ENCODE results near the gene PRMT1.

- TF ChIP-seq, protein P1, sequence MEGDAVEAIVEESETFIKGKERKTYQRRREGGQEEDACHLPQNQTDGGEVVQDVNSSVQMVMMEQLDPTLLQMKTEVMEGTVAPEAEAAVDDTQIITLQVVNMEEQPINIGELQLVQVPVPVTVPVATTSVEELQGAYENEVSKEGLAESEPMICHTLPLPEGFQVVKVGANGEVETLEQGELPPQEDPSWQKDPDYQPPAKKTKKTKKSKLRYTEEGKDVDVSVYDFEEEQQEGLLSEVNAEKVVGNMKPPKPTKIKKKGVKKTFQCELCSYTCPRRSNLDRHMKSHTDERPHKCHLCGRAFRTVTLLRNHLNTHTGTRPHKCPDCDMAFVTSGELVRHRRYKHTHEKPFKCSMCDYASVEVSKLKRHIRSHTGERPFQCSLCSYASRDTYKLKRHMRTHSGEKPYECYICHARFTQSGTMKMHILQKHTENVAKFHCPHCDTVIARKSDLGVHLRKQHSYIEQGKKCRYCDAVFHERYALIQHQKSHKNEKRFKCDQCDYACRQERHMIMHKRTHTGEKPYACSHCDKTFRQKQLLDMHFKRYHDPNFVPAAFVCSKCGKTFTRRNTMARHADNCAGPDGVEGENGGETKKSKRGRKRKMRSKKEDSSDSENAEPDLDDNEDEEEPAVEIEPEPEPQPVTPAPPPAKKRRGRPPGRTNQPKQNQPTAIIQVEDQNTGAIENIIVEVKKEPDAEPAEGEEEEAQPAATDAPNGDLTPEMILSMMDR (IDR thresholded peaks at IDR 0.05) = no peak
- TF ChIP-seq POLR2A (IDR thresholded peaks at IDR 0.05) = no peak
Observed at GRCh38 chr19:49730166-49730565, 53.1 kb downstream of the PRMT1 start.

Measured in uterus (tissue), 2 donors.